IMR-90 (cell line): ENCODE data around the gene SIX6. TPM values are rescaled to one million over a fixed set of nuclear protein-coding genes. Genes with fewer than 3 reads are reported as not detected.

Source experiments
- ATAC-seq: fragments of 200-7000 bp; cut with Tn5 transposase; 2 replicates; pipeline ENCODE4 v1.9.1; 2020; ENCODE audit warnings: low read depth, mild to moderate bottlenecking, moderate library complexity
- BruUV-seq: library from RNA; stranded (reverse); fragments of 400-500 nt; replicated peaks from 2 replicates; lab custom pipeline; 2021; lab: Mats Ljungman, UMichigan
- CTCF ChIA-PET: fragments of 300-600 bp; formaldehyde crosslinking; extraction: SDS; loops from one replicate; lab custom pipeline; 2021; ENCODE audit warnings: antibody characterized with exemption; lab: Yijun Ruan, JAX
- POLR2A ChIA-PET: fragments of 300-600 bp; sonication (Branson Sonifier 250); formaldehyde crosslinking; loops from one replicate; lab custom pipeline; 2022; ENCODE audit warnings: antibody characterized with exemption; ENCODE audit not compliant: unreplicated experiment; lab: Charles Lee
- DNase-seq: peaks from one replicate; pipeline ENCODE4 v3.0.0; 2013
- H2AFZ ChIP-seq: replicated peaks from 2 replicates; pipeline ENCODE3; 2013; ENCODE audit warnings: low read length, mild to moderate bottlenecking; ENCODE audit not compliant: poor library complexity
- H2AK5ac ChIP-seq: 2 replicates; pipeline ENCODE4 v1.6.1; 2013; ENCODE audit warnings: low read depth, low read length, inconsistent platforms
- H2AK9ac ChIP-seq: replicated peaks from 2 replicates; pipeline ENCODE3; 2013; ENCODE audit warnings: mild to moderate bottlenecking, low read depth, low read length, moderate library complexity; ENCODE audit not compliant: poor library complexity
- H2BK120ac ChIP-seq: 2 replicates; pipeline ENCODE4 v1.6.1; 2013; ENCODE audit warnings: low read depth, low read length, inconsistent platforms
- H2BK15ac ChIP-seq: 3 replicates; pipeline ENCODE4 v1.6.1; 2013; ENCODE audit warnings: low read depth, low read length, inconsistent platforms
- H2BK20ac ChIP-seq: 2 replicates; pipeline ENCODE4 v1.6.1; 2013; ENCODE audit warnings: low read depth, mild to moderate bottlenecking, inconsistent platforms, low read length, moderate library complexity
- H2BK5ac ChIP-seq: 2 replicates; pipeline ENCODE4 v1.6.1; 2013; ENCODE audit warnings: mild to moderate bottlenecking, low read depth, low read length, inconsistent platforms; ENCODE audit not compliant: poor library complexity, severe bottlenecking
- H3K14ac ChIP-seq: replicated peaks from 2 replicates; pipeline ENCODE4 v1.6.1; 2013; ENCODE audit warnings: low read depth, low read length, inconsistent platforms
- H3K18ac ChIP-seq: 2 replicates; pipeline ENCODE4 v1.6.1; 2013; ENCODE audit warnings: low read depth, low read length, control low read depth
- H3K23ac ChIP-seq: 2 replicates; pipeline ENCODE4 v1.6.1; 2013; ENCODE audit warnings: low read depth, low read length, inconsistent platforms
- H3K27ac ChIP-seq: 2 replicates; pipeline ENCODE4 v1.5.1; 2013; ENCODE audit warnings: mild to moderate bottlenecking, control low read depth, low read length; ENCODE audit not compliant: insufficient read depth
- H3K27me3 ChIP-seq: 2 replicates; pipeline ENCODE4 v1.6.1; 2013; ENCODE audit warnings: low read length; ENCODE audit not compliant: control insufficient read depth, insufficient read depth
- H3K36me3 ChIP-seq: 2 replicates; pipeline ENCODE4 v1.6.1; 2013; ENCODE audit warnings: low read length, mixed read lengths; ENCODE audit not compliant: control insufficient read depth, insufficient read depth
- H3K4ac ChIP-seq: 2 replicates; pipeline ENCODE4 v1.6.1; 2013; ENCODE audit warnings: low read depth, low read length, inconsistent platforms
- H3K4me1 ChIP-seq: 2 replicates; pipeline ENCODE4 v1.6.1; 2013; ENCODE audit warnings: low read length, mixed read lengths; ENCODE audit not compliant: control insufficient read depth, insufficient read depth
- H3K4me2 ChIP-seq: 2 replicates; pipeline ENCODE4 v1.6.1; 2013; ENCODE audit warnings: low read depth, mild to moderate bottlenecking, control low read depth, low read length, moderate library complexity
- H3K4me3 ChIP-seq: 2 replicates; pipeline ENCODE4 v1.5.1; 2013; ENCODE audit warnings: low read depth, mild to moderate bottlenecking, control low read depth, low read length, moderate library complexity; ENCODE audit not compliant: insufficient read depth
- H3K56ac ChIP-seq: 2 replicates; pipeline ENCODE4 v1.6.1; 2013; ENCODE audit warnings: low read length, inconsistent platforms; ENCODE audit not compliant: insufficient read depth; ENCODE audit errors: extremely low read depth
- H3K79me1 ChIP-seq, 2 experiments: 2 replicates each; pipeline ENCODE4 v1.6.1; 2013; ENCODE audit warnings: low read length in 2 of 2, inconsistent platforms in 1 of 2, low read depth in 1 of 2
- H3K9ac ChIP-seq: 2 replicates; pipeline ENCODE4 v1.6.1; 2013; ENCODE audit warnings: low read depth, low read length, control low read depth
- H3K9me1 ChIP-seq: 2 replicates; pipeline ENCODE4 v1.6.1; 2013; ENCODE audit warnings: low read length, inconsistent platforms; ENCODE audit not compliant: insufficient read depth
- H3K9me3 ChIP-seq: 2 replicates; pipeline ENCODE4 v1.6.1; 2013; ENCODE audit warnings: low read length; ENCODE audit not compliant: control insufficient read depth, insufficient read depth
- H4K20me1 ChIP-seq: 2 replicates; pipeline ENCODE4 v1.6.1; 2013; ENCODE audit warnings: low read length, inconsistent platforms; ENCODE audit not compliant: insufficient read depth
- H4K5ac ChIP-seq: 2 replicates; pipeline ENCODE4 v1.6.1; 2013; ENCODE audit warnings: mild to moderate bottlenecking, low read depth, low read length, control low read depth
- H4K8ac ChIP-seq, 2 experiments: 2 replicates each; pipeline ENCODE4 v1.6.1; 2013; ENCODE audit warnings: low read depth in 2 of 2, low read length in 2 of 2, control low read depth in 1 of 2, inconsistent platforms in 1 of 2
- H4K91ac ChIP-seq: 2 replicates; pipeline ENCODE4 v1.6.1; 2013; ENCODE audit warnings: low read depth, low read length, inconsistent platforms; ENCODE audit not compliant: insufficient read depth
- CEBPB ChIP-seq: IDR thresholded peaks from 2 replicates; pipeline ENCODE4 v1.6.1; 2012; ENCODE audit warnings: low read depth, low read length, improper control_type of control experiment
- FOS ChIP-seq: fragments of 150-350 bp; IDR thresholded peaks from 2 replicates; pipeline ENCODE4 v1.6.1; 2016; ENCODE audit warnings: low read depth, low read length
- MAFK ChIP-seq: IDR thresholded peaks from 2 replicates; pipeline ENCODE4 v1.6.1; 2012; ENCODE audit warnings: low read depth, low read length, improper control_type of control experiment
- MAZ ChIP-seq: IDR thresholded peaks from 2 replicates; pipeline ENCODE4 v1.6.1; 2012; ENCODE audit warnings: low read depth, mild to moderate bottlenecking, low read length, improper control_type of control experiment, moderate library complexity, borderline replicate concordance
- MXI1 ChIP-seq: IDR thresholded peaks from 2 replicates; pipeline ENCODE4 v1.6.1; 2012; ENCODE audit warnings: low read depth, mild to moderate bottlenecking, low read length, moderate library complexity, borderline replicate concordance
- NFE2L2 ChIP-seq: fragments of 150-350 bp; IDR thresholded peaks from 2 replicates; pipeline ENCODE4 v1.6.1; 2016; ENCODE audit warnings: low read depth, mild to moderate bottlenecking, low read length
- POLR2A ChIP-seq: IDR thresholded peaks from 2 replicates; pipeline ENCODE4 v1.6.1; 2012; ENCODE audit warnings: mild to moderate bottlenecking, low read depth, low read length
- RCOR1 ChIP-seq: IDR thresholded peaks from 2 replicates; pipeline ENCODE4 v1.6.1; 2012; ENCODE audit warnings: mild to moderate bottlenecking, low read length, improper control_type of control experiment; ENCODE audit not compliant: insufficient replicate concordance
- RFX5 ChIP-seq: IDR thresholded peaks from 2 replicates; pipeline ENCODE4 v1.8.0; 2012; ENCODE audit warnings: low read depth, mild to moderate bottlenecking, low read length, moderate library complexity
- WGBS, 2 experiments: methylation state at CpG; one replicate each; pipeline versions ENCODE4 v1.1.5 to v1.1.7; 2013; ENCODE audit warnings: missing lambda C conversion rate in 2 of 2; ENCODE audit not compliant: insufficient read length in 1 of 2; ENCODE audit errors: extremely low coverage in 2 of 2; 5-methylcytosine and 5-hydroxymethylcytosine counted together
- dilution Hi-C: fragments of 300-500 bp; cut with HindIII; formaldehyde crosslinking; loops from one replicate; pipeline ENCODE4 v1.14.3; 2018; ENCODE audit warnings: low sequenced_read_pairs; ENCODE audit not compliant: unreplicated experiment
- in situ Hi-C: fragments of 300-500 bp; cut with MboI; formaldehyde crosslinking; loops from 3 replicates; pipeline ENCODE4 v1.14.3; 2019; ENCODE audit warnings: low sequenced_read_pairs, inconsistent platforms, mixed read lengths
- intact Hi-C: fragments of 100-400 bp; cut with micrococcal nuclease; formaldehyde crosslinking; loops from 2 replicates; pipeline ENCODE4 v1.10.0; 2022
- polyA plus RNA-seq, 3 experiments: library from polyadenylated mRNA; depleted of rRNA; stranded (reverse); fragments of >200 nt; gene quantifications; 2 replicates each; pipeline ENCODE4 v1.2.3, GENCODE V29; 2012; ENCODE audit warnings: low replicate concordance in 1 of 3
- total RNA-seq: library from RNA; depleted of rRNA; stranded (reverse); fragments of >200 nt; gene quantifications from 2 replicates; pipeline ENCODE4 v1.2.3, GENCODE V29; 2012

Gene SIX6
- total and polyA plus RNA-seq, 2 of the 4 experiments (the other 2 are of a cell fraction), result not detected

DNA sequence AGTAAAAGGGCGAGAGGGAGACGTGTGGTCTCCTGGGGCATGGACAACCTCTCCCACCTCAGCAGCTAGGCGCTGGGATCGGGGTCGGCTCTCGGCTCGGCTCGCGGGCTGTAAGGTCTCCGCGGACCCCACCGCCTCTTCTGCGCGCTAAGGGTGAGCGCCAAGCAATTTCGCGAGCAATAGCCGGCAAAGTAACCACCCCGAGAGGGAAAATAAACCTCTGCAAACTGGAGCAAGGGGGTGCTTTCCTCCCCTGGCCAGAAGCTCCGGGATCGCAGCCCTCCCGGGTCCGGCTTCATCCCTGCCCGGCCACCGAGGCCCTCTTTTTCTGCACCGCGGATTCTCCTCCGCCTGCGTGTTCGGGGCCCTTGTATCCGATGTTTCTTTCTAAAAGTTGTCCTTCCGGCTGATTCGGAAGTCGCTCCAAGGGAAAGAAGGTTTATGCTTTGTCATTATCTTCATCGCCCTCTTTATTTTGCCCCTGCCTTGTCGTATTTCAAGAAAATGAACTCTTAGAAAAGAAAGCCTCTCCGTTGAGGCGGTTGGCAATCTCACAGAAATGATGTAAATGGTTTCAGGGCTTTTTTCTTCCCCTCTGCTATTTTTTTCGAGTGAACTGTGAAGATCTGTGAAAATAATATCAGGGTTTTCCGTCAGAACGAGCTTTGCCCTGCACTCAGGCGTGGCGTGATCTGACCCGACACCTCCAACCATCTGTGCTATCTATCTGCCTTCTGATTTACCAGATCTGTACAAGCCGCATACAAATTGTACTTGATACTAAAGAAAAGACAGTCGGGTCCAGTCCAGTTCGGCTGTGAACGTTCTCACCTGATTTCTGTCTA is 1.7 kb upstream of the SIX6 start:
- H2BK20ac ChIP-seq, result no peak overlapping the region
- ChIA-PET POLR2A (no interaction called here), CTCF (no interaction called here)
- H3K36me3 ChIP-seq, result no peaks in the 10 kb centered on the region
- intact Hi-C loops, result no loop called here
- no peak overlapping the region for H3K14ac ChIP-seq
- BruUV-seq, result no TSS peak
- H4K5ac ChIP-seq, result no peak overlapping the region
- TF ChIP-seq RCOR1 (no peak), MXI1 (no peak), MAFK (no peak), MAZ (no peak), POLR2A (no peak), FOS (no peak), RFX5 (no peak), CEBPB (no peak), NFE2L2 (no peak)
- H4K20me1 ChIP-seq, result no peaks in the 10 kb centered on the region
- H3K9me3 ChIP-seq, result peaks cover 17% of the 10 kb centered on the region
- no peaks in the 10 kb centered on the region for H3K79me1 ChIP-seq
- 4% methylated on average over 8 of the region's 48 CpGs; no CpG with 5 or more reads in 1 of the 2 experiments for WGBS, 2 experiments
- H2AFZ ChIP-seq, result peak overlapping the region; percentile 21
- H3K18ac ChIP-seq, result no peak overlapping the region
- H2BK120ac ChIP-seq, result no peak overlapping the region
- H3K56ac ChIP-seq, result no peak overlapping the region
- DNase-seq (no peak), ATAC-seq (no peak)
- H2AK9ac ChIP-seq, result no peak overlapping the region
- H3K9me1 ChIP-seq, result no peaks in the 10 kb centered on the region
- no peak overlapping the region for H4K91ac ChIP-seq
- H2BK15ac ChIP-seq, result no peak overlapping the region
- dilution Hi-C loops, result no loop called here
- peak overlapping the region; percentile 54; the same call in 1 of the 2 replicates for H3K23ac ChIP-seq
- H3K27me3 ChIP-seq, result peaks cover 83% of the 10 kb centered on the region
- H3K4me3 ChIP-seq, result no peak overlapping the region
- no peak overlapping the region for H3K27ac ChIP-seq
- H3K9ac ChIP-seq, result no peak overlapping the region
- in situ Hi-C loops, result no loop called here
- no peak overlapping the region for H2BK5ac ChIP-seq
- no peak overlapping the region for H3K4ac ChIP-seq
- no peak overlapping the region for H3K4me2 ChIP-seq
- H2AK5ac ChIP-seq, result no peak overlapping the region
- peaks cover 2% of the 10 kb centered on the region; the same call in 1 of the 2 replicates for H3K4me1 ChIP-seq
- no peak overlapping the region for H4K8ac ChIP-seq
